Activated naive CD4-positive, alpha-beta T cell treated with anti-CD3 and anti-CD28 coated beads for 36 hours (primary cell): ENCODE results near the gene ANKRD37. TPM values are rescaled to one million over a fixed set of nuclear protein-coding genes. Genes with fewer than 3 reads are reported as not detected.

Source experiments
- CTCF ChIA-PET: fragments of 350-600 bp; sonication (Branson Sonifier 250); formaldehyde crosslinking; loops from one replicate; lab custom pipeline; 2021; ENCODE audit warnings: antibody characterized with exemption; lab: Charles Lee
- DNase-seq: peaks from one replicate; pipeline ENCODE4 v3.0.0-alpha.2; 2020
- H3K27ac Mint-ChIP-seq: one replicate; pipeline ENCODE4 v1.8.0; 2021; ENCODE audit warnings: mild to moderate bottlenecking, mixed read lengths
- H3K27me3 Mint-ChIP-seq: one replicate; pipeline ENCODE4 v1.8.0; 2021; ENCODE audit warnings: low read depth, mixed read lengths
- H3K36me3 Mint-ChIP-seq: one replicate; pipeline ENCODE4 v1.8.0; 2021; ENCODE audit warnings: low read depth, mixed read lengths
- H3K4me1 Mint-ChIP-seq: one replicate; pipeline ENCODE4 v1.8.0; 2021; ENCODE audit warnings: low read depth, mixed read lengths
- H3K4me3 Mint-ChIP-seq: one replicate; pipeline ENCODE4 v1.8.0; 2021; ENCODE audit warnings: mild to moderate bottlenecking, moderate library complexity, mixed read lengths
- H3K9me3 Mint-ChIP-seq: one replicate; pipeline ENCODE4 v1.8.0; 2021; ENCODE audit warnings: mixed read lengths
- intact Hi-C: fragments of 100-400 bp; cut with micrococcal nuclease; formaldehyde crosslinking; loops from one replicate; pipeline ENCODE4 v1.15.1; 2023
- total RNA-seq, 2 experiments: library from RNA; stranded (reverse); gene quantifications; one replicate each; pipeline ENCODE4 v1.2.3, GENCODE V29; 2021

The ANKRD37 gene
- total RNA-seq, 2 experiments from 2014 or later, result 10.5 to 13.6 TPM

GRCh38 chr4:185437809-185438208 lies 41.2 kb downstream of the ANKRD37 start:
- Mint-ChIP-seq H3K4me3 (no peak overlapping the region), H3K4me1 (no peaks in the 10 kb centered on the region), H3K36me3 (no peaks in the 10 kb centered on the region), H3K27me3 (peaks cover 2% of the 10 kb centered on the region), H3K9me3 (no peaks in the 10 kb centered on the region), H3K27ac (no peak overlapping the region)
- CTCF ChIA-PET, result no interaction called here
- intact Hi-C loops, result no loop called here
- DNase-seq, result no peak

GRCh38 chr4:185441479-185441878 lies 44.8 kb downstream of the ANKRD37 start:
- Mint-ChIP-seq H3K27me3 (no peaks in the 10 kb centered on the region), H3K9me3 (no peaks in the 10 kb centered on the region), H3K36me3 (no peaks in the 10 kb centered on the region), H3K4me3 (no peak overlapping the region), H3K4me1 (no peaks in the 10 kb centered on the region), H3K27ac (no peak overlapping the region)
- intact Hi-C loops, result no loop called here
- DNase-seq, result no peak
- CTCF ChIA-PET, result no interaction called here

- H3K4me3 Mint-ChIP-seq, result no peak overlapping the region
- DNase-seq, result no peak
- no peaks in the 10 kb centered on the region for H3K27me3 Mint-ChIP-seq
- H3K9me3 Mint-ChIP-seq, result no peaks in the 10 kb centered on the region
- no peak overlapping the region for H3K27ac Mint-ChIP-seq
- no peaks in the 10 kb centered on the region for H3K4me1 Mint-ChIP-seq
- CTCF ChIA-PET, result no interaction called here
- intact Hi-C loops, result no loop called here
- no peaks in the 10 kb centered on the region for H3K36me3 Mint-ChIP-seq
These were observed 48.6 kb downstream of the ANKRD37 start for GRCh38 chr4:185445209-185445608.

Other genes with a start within 250 kb of the ANKRD37 start
- 10 to 100 TPM; 38.4 to 43.6 TPM for gene CFAP97, start 192.8 kb upstream of the ANKRD37 start, total RNA-seq
- gene SNX25, start 187.2 kb upstream of the ANKRD37 start, total RNA-seq, result 10 to 100 TPM; 11.0 to 14.6 TPM
- under 1 TPM; 0.44 to 0.60 TPM for gene LRP2BP, start 917 bp upstream of the ANKRD37 start, total RNA-seq
- gene UFSP2, start 29.1 kb downstream of the ANKRD37 start, total RNA-seq, result 10 to 100 TPM; 24.4 to 30.7 TPM
- under 1 TPM; 0.25 to 0.57 TPM for gene CCDC110, start 74.9 kb downstream of the ANKRD37 start, total RNA-seq
- under 1 TPM in 1 of 2 experiments, not detected in 1; 0.25 TPM for gene PDLIM3, start 138.7 kb downstream of the ANKRD37 start, total RNA-seq